Neural cell (in vitro differentiated cells): ENCODE data around the gene TMTC1.

Experiments
- EP300 ChIP-seq: fragments of 450-650 bp; conservative IDR thresholded peaks from 2 replicates; pipeline ENCODE4 v1.6.1; 2014; ENCODE audit warnings: antibody characterized with exemption, mild to moderate bottlenecking, moderate library complexity; ENCODE audit not compliant: poor library complexity, severe bottlenecking
- EZH2 ChIP-seq: fragments of 200-600, 300-800 bp; shearing (Covaris generic), sonication (generic); IDR thresholded peaks from 2 replicates; pipeline ENCODE4 v1.6.1; 2014; ENCODE audit warnings: antibody characterized with exemption, low read length, borderline replicate concordance, mild to moderate bottlenecking; ENCODE audit not compliant: insufficient read depth, poor library complexity, severe bottlenecking
- MXI1 ChIP-seq: fragments of 450-650 bp; conservative IDR thresholded peaks from 2 replicates; pipeline ENCODE4 v1.6.1; 2014; ENCODE audit warnings: antibody characterized with exemption, mild to moderate bottlenecking; ENCODE audit not compliant: poor library complexity, severe bottlenecking
- POLR2AphosphoS5 ChIP-seq: IDR thresholded peaks from 2 replicates; pipeline ENCODE4 v1.6.1; 2012
- RAD21 ChIP-seq: fragments of 450-650 bp; conservative IDR thresholded peaks from 2 replicates; pipeline ENCODE4 v1.6.1; 2014; ENCODE audit warnings: antibody characterized with exemption, mild to moderate bottlenecking, moderate library complexity
- REST ChIP-seq: IDR thresholded peaks from 2 replicates; pipeline ENCODE4 v1.6.1; 2012; ENCODE audit warnings: borderline replicate concordance
- SMC3 ChIP-seq: fragments of 450-650 bp; conservative IDR thresholded peaks from 2 replicates; pipeline ENCODE4 v1.6.1; 2014; ENCODE audit warnings: antibody characterized with exemption, mild to moderate bottlenecking, moderate library complexity; ENCODE audit not compliant: poor library complexity
- TAF1 ChIP-seq: IDR thresholded peaks from 2 replicates; pipeline ENCODE4 v1.6.1; 2012; ENCODE audit warnings: low read depth
- TF ChIP-seq, protein P1 (sequence below): fragments of 450-650 bp; IDR thresholded peaks from 2 replicates; pipeline ENCODE4 v1.5.1; 2014; ENCODE audit warnings: antibody characterized with exemption, mild to moderate bottlenecking, moderate library complexity; ENCODE audit not compliant: poor library complexity, severe bottlenecking

- TF ChIP-seq EP300 (no peak), REST (no peak), POLR2AphosphoS5 (no peak), TAF1 (no peak), SMC3 (no peak), MXI1 (no peak), RAD21 (no peak), EZH2 (no peak)
- TF ChIP-seq, protein P1, sequence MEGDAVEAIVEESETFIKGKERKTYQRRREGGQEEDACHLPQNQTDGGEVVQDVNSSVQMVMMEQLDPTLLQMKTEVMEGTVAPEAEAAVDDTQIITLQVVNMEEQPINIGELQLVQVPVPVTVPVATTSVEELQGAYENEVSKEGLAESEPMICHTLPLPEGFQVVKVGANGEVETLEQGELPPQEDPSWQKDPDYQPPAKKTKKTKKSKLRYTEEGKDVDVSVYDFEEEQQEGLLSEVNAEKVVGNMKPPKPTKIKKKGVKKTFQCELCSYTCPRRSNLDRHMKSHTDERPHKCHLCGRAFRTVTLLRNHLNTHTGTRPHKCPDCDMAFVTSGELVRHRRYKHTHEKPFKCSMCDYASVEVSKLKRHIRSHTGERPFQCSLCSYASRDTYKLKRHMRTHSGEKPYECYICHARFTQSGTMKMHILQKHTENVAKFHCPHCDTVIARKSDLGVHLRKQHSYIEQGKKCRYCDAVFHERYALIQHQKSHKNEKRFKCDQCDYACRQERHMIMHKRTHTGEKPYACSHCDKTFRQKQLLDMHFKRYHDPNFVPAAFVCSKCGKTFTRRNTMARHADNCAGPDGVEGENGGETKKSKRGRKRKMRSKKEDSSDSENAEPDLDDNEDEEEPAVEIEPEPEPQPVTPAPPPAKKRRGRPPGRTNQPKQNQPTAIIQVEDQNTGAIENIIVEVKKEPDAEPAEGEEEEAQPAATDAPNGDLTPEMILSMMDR = no peak
Observed at GRCh38 chr12:29690728-29691127, 93.0 kb downstream of the TMTC1 start.
